ENCODE data around the gene SORBS1. TPM values are rescaled to one million over a fixed set of nuclear protein-coding genes. Genes with fewer than 3 reads are reported as not detected.

SORBS1 gene
- total RNA-seq, 2 experiments from 2014 or later, result 0.57 to 3.1 TPM

- intact Hi-C loops (cut with micrococcal nuclease; ENCODE audit: unreplicated experiment), result no loop called here
- TF ChIP-seq CTCF (conservative IDR thresholded peaks at IDR 0.05; ENCODE audit: low read length) (no peak), EZH2phosphoT487 (IDR thresholded peaks at IDR 0.05; ENCODE audit: borderline replicate concordance, low read depth, low read length) (no peak)
- BruUV-seq (replicated peaks), result no TSS peak
These were observed 8.4 kb downstream of the SORBS1 start for GRCh38 chr10:95552679-95553342.

GRCh38 chr10:95550073-95550672 is 11.0 kb downstream of the SORBS1 start:
- Histone ChIP-seq H3K36me3 (ENCODE audit: insufficient read depth, low read length) (no peaks in the 10 kb centered on the region), H3K27ac (ENCODE audit: low read depth, low read length, poor library complexity, severe bottlenecking) (no peak overlapping the region), H4K20me1 (ENCODE audit: insufficient read depth, low read length) (no peaks in the 10 kb centered on the region), H3K79me2 (ENCODE audit: insufficient read depth, low read depth, low read length) (no peaks in the 10 kb centered on the region), H3K4me2 (ENCODE audit: low read length) (no peak overlapping the region), H3K9me2 (ENCODE audit: insufficient read depth, low read length) (no peaks in the 10 kb centered on the region), H3K4me3 (ENCODE audit: low read depth, low read length, poor library complexity, severe bottlenecking) (no peak overlapping the region), H3K9me3 (ENCODE audit: low read length) (no peaks in the 10 kb centered on the region), H3K4me1 (ENCODE audit: insufficient read depth, low read length, poor library complexity, severe bottlenecking) (no peaks in the 10 kb centered on the region), H2AFZ (ENCODE audit: low read length) (no peak overlapping the region)
- TF ChIP-seq EZH2phosphoT487 (IDR thresholded peaks at IDR 0.05; ENCODE audit: borderline replicate concordance, low read depth, low read length), result no peak
- no peak for TF ChIP-seq CTCF (conservative IDR thresholded peaks at IDR 0.05; ENCODE audit: low read length)
- no TSS peak for BruUV-seq (replicated peaks)
- intact Hi-C loops (cut with micrococcal nuclease; ENCODE audit: unreplicated experiment), result no loop called here
- POLR2A ChIA-PET, result interaction anchor here (0.6 kb wide), 1 partner anchor 30 kb away, joined by 3 read pairs; no protein-coding TSS in a partner anchor
- CTCF ChIA-PET (ENCODE audit: unreplicated experiment), result no interaction called here
- no peak for DNase-seq (ENCODE audit: low spot score)

More at GRCh38 chr10:95552679-95553342, 8.4 kb downstream of the SORBS1 start:
- Histone ChIP-seq H3K4me3 (ENCODE audit: low read depth, low read length, poor library complexity, severe bottlenecking) (no peak overlapping the region), H3K4me1 (ENCODE audit: insufficient read depth, low read length, poor library complexity, severe bottlenecking) (no peaks in the 10 kb centered on the region), H3K79me2 (ENCODE audit: insufficient read depth, low read depth, low read length) (no peaks in the 10 kb centered on the region), H3K9me3 (ENCODE audit: low read length) (no peaks in the 10 kb centered on the region), H2AFZ (ENCODE audit: low read length) (no peak overlapping the region), H3K4me2 (ENCODE audit: low read length) (no peak overlapping the region), H4K20me1 (ENCODE audit: insufficient read depth, low read length) (no peaks in the 10 kb centered on the region), H3K27ac (ENCODE audit: low read depth, low read length, poor library complexity, severe bottlenecking) (no peak overlapping the region), H3K36me3 (ENCODE audit: insufficient read depth, low read length) (no peaks in the 10 kb centered on the region), H3K9me2 (ENCODE audit: insufficient read depth, low read length) (no peaks in the 10 kb centered on the region)
- no peak for DNase-seq (ENCODE audit: low spot score)
- ChIA-PET CTCF (ENCODE audit: unreplicated experiment) (no interaction called here), POLR2A (interaction anchor here (0.5 kb wide), 1 partner anchor 47 kb away, joined by 3 read pairs; no protein-coding TSS in a partner anchor)
